CD4-positive, alpha-beta T cell (primary cell): ENCODE measurements around the gene SLC31A1. TPM values are rescaled to one million over a fixed set of nuclear protein-coding genes. Genes with fewer than 3 reads are reported as not detected.
A peak's percentile ranks its signal among the peaks of the same experiment; 100 is the strongest.

Source experiments
- ATAC-seq: fragments of 200-7000 bp; cut with Tn5 transposase; one replicate; pipeline ENCODE4 v1.10.0; 2022; ENCODE audit warnings: mild to moderate bottlenecking; ENCODE audit not compliant: poor library complexity
- CTCF ChIA-PET: fragments of 350-600 bp; sonication (Branson Sonifier 250); formaldehyde crosslinking; loops from one replicate; lab custom pipeline; 2021; ENCODE audit warnings: antibody characterized with exemption, inconsistent platforms; lab: Charles Lee
- POLR2A ChIA-PET: fragments of 350-600 bp; sonication (Branson Sonifier 250); formaldehyde crosslinking; loops from one replicate; lab custom pipeline; 2021; ENCODE audit warnings: antibody characterized with exemption, inconsistent platforms; lab: Charles Lee
- DNase-seq, 14 experiments: peaks; one replicate each; pipeline ENCODE4 v3.0.0-alpha.2; 2013 to 2020; ENCODE audit warnings: mixed read lengths in 2 of 14
- H3K27ac ChIP-seq, 2 donors: one replicate each; pipeline versions ENCODE4 v1.5.1 to v1.7.0; 2013; ENCODE audit warnings: low read length in 2 of 2, low read depth in 1 of 2, mild to moderate bottlenecking in 1 of 2
- H3K27me3 ChIP-seq, 2 experiments: 1 replicate in 1 of 2; 2 replicates in 1 of 2; pipeline versions ENCODE4 v1.6.1 to v1.7.0; 2013; ENCODE audit warnings: low read length in 2 of 2, control low read depth in 1 of 2, mild to moderate bottlenecking in 1 of 2, moderate library complexity in 1 of 2; ENCODE audit not compliant: insufficient read depth in 2 of 2, control insufficient read depth in 1 of 2
- H3K36me3 ChIP-seq: one replicate; pipeline ENCODE4 v1.6.1; 2013; ENCODE audit warnings: low read length, control low read depth; ENCODE audit not compliant: insufficient read depth
- H3K4me1 ChIP-seq: one replicate; pipeline ENCODE4 v1.6.1; 2013; ENCODE audit warnings: low read length, control low read depth; ENCODE audit not compliant: insufficient read depth
- H3K4me3 ChIP-seq: one replicate; pipeline ENCODE4 v1.5.1; 2013; ENCODE audit warnings: mild to moderate bottlenecking, low read length, moderate library complexity
- H3K9me3 ChIP-seq, 2 experiments: 1 replicate in 1 of 2; 2 replicates in 1 of 2; pipeline versions ENCODE4 v1.6.1 to v1.7.0; 2013; ENCODE audit warnings: low read length in 2 of 2, mild to moderate bottlenecking in 2 of 2, control low read depth in 1 of 2, moderate library complexity in 1 of 2; ENCODE audit not compliant: control insufficient read depth in 1 of 2, insufficient read depth in 1 of 2
- H3K27ac Mint-ChIP-seq: one replicate; pipeline ENCODE4 v1.8.0; 2020; ENCODE audit warnings: mixed read lengths
- H3K27me3 Mint-ChIP-seq: one replicate; pipeline ENCODE4 v1.8.0; 2021; ENCODE audit warnings: mixed read lengths
- H3K36me3 Mint-ChIP-seq: one replicate; pipeline ENCODE4 v1.8.0; 2021; ENCODE audit warnings: low read depth, mixed read lengths
- H3K4me1 Mint-ChIP-seq: one replicate; pipeline ENCODE4 v1.8.0; 2021; ENCODE audit warnings: low read depth, mixed read lengths
- H3K4me3 Mint-ChIP-seq: one replicate; pipeline ENCODE4 v1.8.0; 2020; ENCODE audit warnings: mild to moderate bottlenecking, mixed read lengths
- H3K9me3 Mint-ChIP-seq: one replicate; pipeline ENCODE4 v1.8.0; 2020; ENCODE audit warnings: mixed read lengths
- CTCF ChIP-seq: fragments of 200-600 bp; IDR thresholded peaks from one replicate; pipeline ENCODE4 v1.8.0; 2022; ENCODE audit warnings: antibody characterized with exemption, mild to moderate bottlenecking
- intact Hi-C, 2 experiments: fragments of 100-400 bp; cut with DNase I in 1 of 2; cut with micrococcal nuclease in 1 of 2; formaldehyde crosslinking; loops; one replicate each; pipeline versions ENCODE4 v1.15.1 to v1.9.0; 2023 to 2025; cut with DNase I, micrococcal nuclease
- total RNA-seq, 174 experiments: library from RNA in 2 of 174; stranded (reverse) in 2 of 174; gene quantifications; one replicate each; pipeline ENCODE4 v1.2.3 and lab custom pipeline; 2021 to 2026

The SLC31A1 gene
- total RNA-seq, 2 experiments from 2014 or later = 12.1 to 12.3 TPM

- no peak for TF ChIP-seq CTCF
- Histone ChIP-seq H3K27ac (no peak overlapping the region), H3K9me3 (no peaks in the 10 kb centered on the region), H3K4me1 (peaks cover 6% of the 10 kb centered on the region), H3K27me3 (no peaks in the 10 kb centered on the region), H3K4me3 (no peak overlapping the region), H3K36me3 (peaks cover 64% of the 10 kb centered on the region)
- Mint-ChIP-seq H3K27ac (peak overlapping the region; percentile 22), H3K4me3 (no peak overlapping the region), H3K27me3 (no peaks in the 10 kb centered on the region), H3K4me1 (peaks cover 22% of the 10 kb centered on the region), H3K36me3 (peaks cover 61% of the 10 kb centered on the region), H3K9me3 (no peaks in the 10 kb centered on the region)
- CTCF ChIA-PET = no interaction called here
- ATAC-seq = no peak
- DNase-seq = no peak
- intact Hi-C loops = loop anchor here in 1 of 2 experiments (5.0 to 10.0 kb wide), 2 partner anchors 1116 to 1647 kb away; partner anchors contain the start of gene DNAJC25
- POLR2A ChIA-PET = no interaction called here
Measured at GRCh38 chr9:113278840-113279239, 57.5 kb downstream of the SLC31A1 start.

GRCh38 chr9:113281356-113281755 is 60.0 kb downstream of the SLC31A1 start:
- H3K27me3 Mint-ChIP-seq = no peaks in the 10 kb centered on the region
- no peaks in the 10 kb centered on the region for H3K9me3 Mint-ChIP-seq
- H3K27ac Mint-ChIP-seq = peak overlapping the region; percentile 42
- Histone ChIP-seq H3K9me3 (no peaks in the 10 kb centered on the region), H3K36me3 (peaks cover 86% of the 10 kb centered on the region), H3K27ac (no peak overlapping the region), H3K4me1 (peaks cover 3% of the 10 kb centered on the region), H3K27me3 (no peaks in the 10 kb centered on the region), H3K4me3 (no peak overlapping the region)
- intact Hi-C loops = no loop called here
- no peak overlapping the region for H3K4me3 Mint-ChIP-seq
- ChIA-PET POLR2A (no interaction called here), CTCF (interaction anchor here (2.1 kb wide), 1 partner anchor 120 kb away, joined by 5 read pairs; the partner anchor contains the start of gene ALAD)
- DNase-seq = no peak
- no peak for TF ChIP-seq CTCF
- no peak for ATAC-seq
- peaks cover 22% of the 10 kb centered on the region for H3K4me1 Mint-ChIP-seq
- peaks cover 79% of the 10 kb centered on the region for H3K36me3 Mint-ChIP-seq

GRCh38 chr9:113289091-113289490 is 67.7 kb downstream of the SLC31A1 start:
- DNase-seq (no peak), ATAC-seq (no peak)
- H3K4me1 ChIP-seq = no peaks in the 10 kb centered on the region
- intact Hi-C loops = no loop called here
- no peak overlapping the region for H3K4me3 Mint-ChIP-seq
- H3K36me3 ChIP-seq = peaks cover 87% of the 10 kb centered on the region
- POLR2A ChIA-PET = no interaction called here
- peaks cover 89% of the 10 kb centered on the region for H3K36me3 Mint-ChIP-seq
- no peak overlapping the region for H3K27ac Mint-ChIP-seq
- no peak overlapping the region for H3K27ac ChIP-seq
- H3K27me3 ChIP-seq = no peaks in the 10 kb centered on the region
- no peaks in the 10 kb centered on the region for H3K9me3 Mint-ChIP-seq
- H3K27me3 Mint-ChIP-seq = no peaks in the 10 kb centered on the region
- no peaks in the 10 kb centered on the region for H3K9me3 ChIP-seq
- H3K4me1 Mint-ChIP-seq = no peaks in the 10 kb centered on the region
- TF ChIP-seq CTCF = no peak
- CTCF ChIA-PET = no interaction called here
- no peak overlapping the region for H3K4me3 ChIP-seq
